ENCODE data around the gene SQSTM1.

GRCh38 chr5:179820127-179820482 is 600 bp upstream of the SQSTM1 start:
- TF ChIP-seq POLR2A (IDR thresholded peaks at IDR 0.05) (no peak), CTCF (IDR thresholded peaks at IDR 0.05) (no peak)
